ENCODE measurements around the gene ZDHHC12. TPM values are rescaled to one million over a fixed set of nuclear protein-coding genes. Genes with fewer than 3 reads are reported as not detected.

The ZDHHC12 gene
- total RNA-seq, 1 experiment from 2014 or later: 39.3 TPM

DNA sequence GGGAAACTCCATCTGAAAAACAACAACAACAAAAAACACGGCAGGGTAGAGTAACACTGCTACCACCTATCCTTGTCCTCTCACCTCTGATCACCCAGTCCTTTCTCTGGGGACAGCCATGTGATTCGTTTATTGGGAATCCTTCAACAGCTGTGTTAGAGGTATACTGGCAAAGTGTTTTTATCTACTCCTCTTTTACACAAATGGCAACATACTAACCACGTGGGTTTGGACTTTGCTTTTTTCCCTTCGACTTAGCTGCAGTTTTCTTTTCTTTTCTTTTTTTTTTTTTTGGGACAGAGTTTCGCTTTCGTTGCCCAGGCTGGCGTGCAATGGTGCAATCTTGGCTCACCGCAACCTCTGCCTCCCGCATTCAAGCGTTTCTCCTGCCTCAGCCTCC, 46.1 kb downstream of the ZDHHC12 start:
- CTCF ChIA-PET: no interaction called here
- TF ChIP-seq CTCF (IDR thresholded peaks at IDR 0.05): no peak
- TF ChIP-seq REST (IDR thresholded peaks at IDR 0.05; ENCODE audit: insufficient read depth in 1 of 2, low read depth in 2 of 2, low read length in 1 of 2): no peak
- no peak for TF ChIP-seq POLR2AphosphoS5 (IDR thresholded peaks at IDR 0.05; ENCODE audit: low read depth, low read length)
- TF ChIP-seq SIN3A (IDR thresholded peaks at IDR 0.05; ENCODE audit: borderline replicate concordance, insufficient read depth, low read depth, low read length): no peak
- no peak for TF ChIP-seq TCF7L2 (IDR thresholded peaks at IDR 0.05; ENCODE audit: low read depth, low read length)
- no peak for ATAC-seq

DNA sequence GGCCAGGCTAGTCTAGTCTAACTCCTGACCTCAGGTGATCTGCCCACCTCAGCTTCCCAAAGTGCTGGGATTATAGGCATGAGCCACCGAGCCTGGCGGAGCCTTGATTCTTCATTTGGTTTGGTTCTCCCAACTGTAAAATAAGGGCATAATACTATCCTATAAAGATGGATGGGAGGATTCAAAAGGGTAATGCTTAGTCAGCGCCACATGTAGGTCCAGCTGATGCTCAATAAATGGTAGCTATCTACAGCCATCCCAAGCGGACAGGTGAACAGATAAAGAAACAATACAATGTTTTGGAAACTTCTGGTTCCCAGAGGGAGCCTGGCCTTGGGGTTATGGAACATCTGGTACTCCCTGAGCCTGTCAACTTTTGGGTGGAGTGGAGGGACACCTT, 48.5 kb downstream of the ZDHHC12 start:
- ATAC-seq (no peak), DNase-seq (ENCODE audit: low read depth, low spot score) (no peak)
- in situ Hi-C loops (cut with HindIII; ENCODE audit: low pct_unique_long_range_greater_than_20kb, low sequenced_read_pairs) (no loop called here), intact Hi-C loops (cut with micrococcal nuclease; ENCODE audit: unreplicated experiment) (no loop called here)
- no peak overlapping the region for H3K4me3 ChIP-seq (ENCODE audit: low read depth in 2 of 2, low read length in 2 of 2)
- ChIA-PET CTCF (no interaction called here), POLR2A (no interaction called here)
- H3K27ac ChIP-seq (ENCODE audit: low read length): no peak overlapping the region
- H3K9me3 ChIP-seq (ENCODE audit: control insufficient read depth, insufficient read depth, low read depth, low read length): no peaks in the 10 kb centered on the region
- no TSS peak for BruUV-seq (replicated peaks)
- H3K27me3 ChIP-seq (ENCODE audit: control insufficient read depth, insufficient read depth, low read length): no peaks in the 10 kb centered on the region
- no peaks in the 10 kb centered on the region for H3K4me1 ChIP-seq (ENCODE audit: control insufficient read depth, insufficient read depth, low read length)
- TF ChIP-seq TCF7L2 (IDR thresholded peaks at IDR 0.05; ENCODE audit: low read depth, low read length) (no peak), POLR2AphosphoS5 (IDR thresholded peaks at IDR 0.05; ENCODE audit: low read depth, low read length) (no peak), REST (IDR thresholded peaks at IDR 0.05; ENCODE audit: insufficient read depth in 1 of 2, low read depth in 2 of 2, low read length in 1 of 2) (no peak), SIN3A (IDR thresholded peaks at IDR 0.05; ENCODE audit: borderline replicate concordance, insufficient read depth, low read depth, low read length) (no peak), CTCF (IDR thresholded peaks at IDR 0.05) (no peak)
- H3K36me3 ChIP-seq (ENCODE audit: control insufficient read depth, insufficient read depth, low read length): no peaks in the 10 kb centered on the region

More for the DNA sequence above, 46.1 kb downstream of the ZDHHC12 start:
- intact Hi-C loops (cut with micrococcal nuclease; ENCODE audit: unreplicated experiment) (no loop called here), in situ Hi-C loops (cut with HindIII; ENCODE audit: low pct_unique_long_range_greater_than_20kb, low sequenced_read_pairs) (no loop called here)
- no peaks in the 10 kb centered on the region for H3K4me1 ChIP-seq (ENCODE audit: control insufficient read depth, insufficient read depth, low read length)
- H3K27ac ChIP-seq (ENCODE audit: low read length): no peak overlapping the region
- no TSS peak for BruUV-seq (replicated peaks)
- no peak for DNase-seq (ENCODE audit: low read depth, low spot score)
- no peak overlapping the region for H3K4me3 ChIP-seq (ENCODE audit: low read depth in 2 of 2, low read length in 2 of 2)
- H3K36me3 ChIP-seq (ENCODE audit: control insufficient read depth, insufficient read depth, low read length): no peaks in the 10 kb centered on the region
- POLR2A ChIA-PET: interaction anchor here (0.5 kb wide), 1 partner anchor 17 kb away, joined by 5 read pairs; no protein-coding TSS in a partner anchor
- H3K9me3 ChIP-seq (ENCODE audit: control insufficient read depth, insufficient read depth, low read depth, low read length): no peaks in the 10 kb centered on the region
- H3K27me3 ChIP-seq (ENCODE audit: control insufficient read depth, insufficient read depth, low read length): no peaks in the 10 kb centered on the region

Other genes starting within 250 kb of the ZDHHC12 start
- 25.9 TPM for gene GLE1, start 219.4 kb downstream of the ZDHHC12 start, total RNA-seq (2021; ENCODE audit: unreplicated experiment)
- 229 TPM for gene SPTAN1, start 171.5 kb downstream of the ZDHHC12 start, total RNA-seq (2021; ENCODE audit: unreplicated experiment)
- gene DYNC2I2, start 67.3 kb downstream of the ZDHHC12 start, total RNA-seq (2021; ENCODE audit: unreplicated experiment): 78.1 TPM
- 422 TPM for gene SET, start 34.9 kb downstream of the ZDHHC12 start, total RNA-seq (2021; ENCODE audit: unreplicated experiment)
- 19.9 TPM for gene PKN3, start 21.6 kb downstream of the ZDHHC12 start, total RNA-seq (2021; ENCODE audit: unreplicated experiment)
- 16.2 TPM for gene ZER1, start 47.8 kb upstream of the ZDHHC12 start, total RNA-seq (2021; ENCODE audit: unreplicated experiment)
- gene TBC1D13, start 63.1 kb upstream of the ZDHHC12 start, total RNA-seq (2021; ENCODE audit: unreplicated experiment): 21.3 TPM
- 39.9 TPM for gene ENDOG, start 94.4 kb upstream of the ZDHHC12 start, total RNA-seq (2021; ENCODE audit: unreplicated experiment)
- 38.4 TPM for gene SPOUT1, start 105.7 kb upstream of the ZDHHC12 start, total RNA-seq (2021; ENCODE audit: unreplicated experiment)
- gene KYAT1, start 157.8 kb upstream of the ZDHHC12 start, total RNA-seq (2021; ENCODE audit: unreplicated experiment): 6.1 TPM
- gene LRRC8A, start 158.0 kb upstream of the ZDHHC12 start, total RNA-seq (2021; ENCODE audit: unreplicated experiment): 16.4 TPM
- gene PHYHD1, start 196.9 kb upstream of the ZDHHC12 start, total RNA-seq (2021; ENCODE audit: unreplicated experiment): not detected
- gene DOLK, start 223.5 kb upstream of the ZDHHC12 start, total RNA-seq (2021; ENCODE audit: unreplicated experiment): 20.0 TPM
- gene NUP188, start 223.6 kb upstream of the ZDHHC12 start, total RNA-seq (2021; ENCODE audit: unreplicated experiment): 69.9 TPM